Measurements from ENCODE around the gene LIMK2.

GRCh38 chr22:31206896-31207687 lies 5.0 kb upstream of the LIMK2 start:
- TF ChIP-seq, protein P1, sequence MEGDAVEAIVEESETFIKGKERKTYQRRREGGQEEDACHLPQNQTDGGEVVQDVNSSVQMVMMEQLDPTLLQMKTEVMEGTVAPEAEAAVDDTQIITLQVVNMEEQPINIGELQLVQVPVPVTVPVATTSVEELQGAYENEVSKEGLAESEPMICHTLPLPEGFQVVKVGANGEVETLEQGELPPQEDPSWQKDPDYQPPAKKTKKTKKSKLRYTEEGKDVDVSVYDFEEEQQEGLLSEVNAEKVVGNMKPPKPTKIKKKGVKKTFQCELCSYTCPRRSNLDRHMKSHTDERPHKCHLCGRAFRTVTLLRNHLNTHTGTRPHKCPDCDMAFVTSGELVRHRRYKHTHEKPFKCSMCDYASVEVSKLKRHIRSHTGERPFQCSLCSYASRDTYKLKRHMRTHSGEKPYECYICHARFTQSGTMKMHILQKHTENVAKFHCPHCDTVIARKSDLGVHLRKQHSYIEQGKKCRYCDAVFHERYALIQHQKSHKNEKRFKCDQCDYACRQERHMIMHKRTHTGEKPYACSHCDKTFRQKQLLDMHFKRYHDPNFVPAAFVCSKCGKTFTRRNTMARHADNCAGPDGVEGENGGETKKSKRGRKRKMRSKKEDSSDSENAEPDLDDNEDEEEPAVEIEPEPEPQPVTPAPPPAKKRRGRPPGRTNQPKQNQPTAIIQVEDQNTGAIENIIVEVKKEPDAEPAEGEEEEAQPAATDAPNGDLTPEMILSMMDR (IDR thresholded peaks at IDR 0.05) = no peak
- no peak for TF ChIP-seq POLR2A (IDR thresholded peaks at IDR 0.05)
